Astrocyte of the spinal cord (primary cell): ENCODE data around the gene ATP13A2.

ENCODE experiments used
- DNase-seq: peaks from one replicate; pipeline ENCODE4 v3.0.0; 2011; ENCODE audit warnings: low read depth, low spot score
- H3K4me3 ChIP-seq: 2 replicates; pipeline ENCODE4 v1.5.1; 2011; ENCODE audit warnings: low read depth, mild to moderate bottlenecking, low read length, moderate library complexity
- CTCF ChIP-seq: IDR thresholded peaks from 2 replicates; pipeline ENCODE4 v1.5.1; 2012; ENCODE audit warnings: low read depth, mild to moderate bottlenecking, low read length, inconsistent platforms
- in situ Hi-C: cut with HindIII; loops from 2 replicates; pipeline ENCODE4 v1.10.0; 2017; ENCODE audit warnings: low sequenced_read_pairs

Gene ATP13A2

GRCh38 chr1:17046334-17046657, 34.6 kb upstream of the ATP13A2 start:
- in situ Hi-C loops, result no loop called here
- no peak overlapping the region for H3K4me3 ChIP-seq
- TF ChIP-seq CTCF, result no peak
- no peak for DNase-seq

- H3K4me3 ChIP-seq, result no peak overlapping the region
- TF ChIP-seq CTCF, result peak; percentile 77
- DNase-seq, result peak; percentile 74
- in situ Hi-C loops, result no loop called here
Observed at GRCh38 chr1:17045634-17046333, 34.1 kb upstream of the ATP13A2 start.

- no peak overlapping the region for H3K4me3 ChIP-seq
- no peak for TF ChIP-seq CTCF
- no peak for DNase-seq
- in situ Hi-C loops, result no loop called here
Observed at GRCh38 chr1:17045150-17045549, 33.4 kb upstream of the ATP13A2 start.

- H3K4me3 ChIP-seq, result no peak overlapping the region
- in situ Hi-C loops, result no loop called here
- no peak for DNase-seq
- TF ChIP-seq CTCF, result no peak
Observed at GRCh38 chr1:17043676-17044075, 31.9 kb upstream of the ATP13A2 start.

GRCh38 chr1:17040135-17040534, 28.4 kb upstream of the ATP13A2 start:
- DNase-seq, result no peak
- H3K4me3 ChIP-seq, result no peak overlapping the region
- no peak for TF ChIP-seq CTCF
- in situ Hi-C loops, result no loop called here

GRCh38 chr1:17039522-17039921, 27.8 kb upstream of the ATP13A2 start:
- TF ChIP-seq CTCF, result no peak
- H3K4me3 ChIP-seq, result no peak overlapping the region
- no peak for DNase-seq
- in situ Hi-C loops, result no loop called here

- DNase-seq, result no peak
- no peak overlapping the region for H3K4me3 ChIP-seq
- TF ChIP-seq CTCF, result no peak
- in situ Hi-C loops, result no loop called here
Observed at GRCh38 chr1:17033481-17033880, 21.8 kb upstream of the ATP13A2 start.
